PFSK-1 (cell line): ENCODE measurements around the gene DLG4. TPM values are rescaled to one million over a fixed set of nuclear protein-coding genes. Genes with fewer than 3 reads are reported as not detected.

Experiments used
- FOXP2 ChIP-seq: optimal IDR thresholded peaks from 2 replicates; pipeline ENCODE3; 2011; ENCODE audit warnings: borderline replicate concordance, control low read depth, inconsistent platforms; ENCODE audit not compliant: insufficient read depth; ENCODE audit errors: extremely low read length, extremely low read depth
- POLR2AphosphoS5 ChIP-seq: IDR thresholded peaks from 2 replicates; pipeline ENCODE4 v1.6.1; 2012; ENCODE audit warnings: low read depth, mild to moderate bottlenecking, control low read depth, low read length, moderate library complexity
- SIN3A ChIP-seq: IDR thresholded peaks from 2 replicates; pipeline ENCODE4 v1.6.1; 2012; ENCODE audit warnings: mild to moderate bottlenecking, low read length, moderate library complexity, borderline replicate concordance; ENCODE audit not compliant: insufficient read depth
- TAF1 ChIP-seq: IDR thresholded peaks from 2 replicates; pipeline ENCODE4 v1.6.1; 2012; ENCODE audit warnings: low read length, control low read depth, borderline replicate concordance; ENCODE audit not compliant: insufficient read depth
- polyA plus RNA-seq: library from polyadenylated mRNA; unstranded; fragments of >200 nt; gene quantifications from one replicate; pipeline ENCODE4 v1.2.1, GENCODE V29; 2012; ENCODE audit warnings: low read depth, missing spikeins; ENCODE audit not compliant: insufficient read length
- TF ChIP-seq, protein P1 (sequence below), 2 experiments: IDR thresholded peaks; 2 replicates each; pipeline versions ENCODE4 v1.6.1 to v1.8.0; 2011 to 2012; ENCODE audit warnings: low read depth in 2 of 2, low read length in 2 of 2, control low read depth in 1 of 2, inconsistent platforms in 1 of 2, mild to moderate bottlenecking in 1 of 2, moderate library complexity in 1 of 2; ENCODE audit not compliant: insufficient read depth in 1 of 2

DLG4 gene
- polyA plus RNA-seq, result 48.4 TPM

DNA sequence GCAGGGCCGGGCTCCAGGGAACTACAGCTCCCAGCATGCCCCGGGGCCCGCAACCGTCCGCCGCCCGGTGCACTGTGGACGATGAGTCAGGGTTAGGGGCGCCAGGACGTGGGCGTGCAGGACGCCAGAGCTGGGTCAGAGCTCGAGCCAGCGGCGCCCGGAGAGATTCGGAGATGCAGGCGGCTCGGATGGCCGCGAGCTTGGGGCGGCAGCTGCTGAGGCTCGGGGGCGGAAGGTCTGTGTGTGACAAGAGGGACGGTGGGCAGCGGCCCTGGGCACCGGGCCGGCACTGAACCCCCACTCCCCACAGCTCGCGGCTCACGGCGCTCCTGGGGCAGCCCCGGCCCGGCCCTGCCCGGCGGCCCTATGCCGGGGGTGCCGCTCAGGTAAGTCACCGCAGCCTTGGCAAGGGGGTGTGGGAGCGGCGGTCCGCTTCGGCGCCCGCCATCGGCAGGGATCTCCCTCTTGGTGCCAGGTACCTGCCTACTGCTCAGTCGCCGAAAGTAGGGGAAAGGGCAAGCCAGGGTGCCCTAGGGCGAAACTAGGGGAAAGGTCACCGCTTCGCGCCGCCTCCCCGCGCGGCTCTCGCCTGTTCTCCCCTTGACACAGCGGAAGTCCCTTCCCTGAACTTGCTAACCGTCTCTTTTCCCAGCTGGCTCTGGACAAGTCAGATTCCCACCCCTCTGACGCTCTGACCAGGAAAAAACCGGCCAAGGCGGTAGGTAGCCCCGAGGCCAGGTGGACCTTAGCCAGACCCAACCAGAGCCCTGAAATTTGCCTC lies at the start of gene DLG4, which contains the start of gene ACADVL:
TSS of gene DLG4 (minus strand) at position 25 of the 781 bp plus-strand sequence.
TSS of gene ACADVL (plus strand) at position 127 of the 781 bp plus-strand sequence. CDS start at position 174, 47 bp downstream.
- TF ChIP-seq SIN3A, result peak; percentile 78; the same call in 1 of the 2 replicates
- TF ChIP-seq, protein P1, sequence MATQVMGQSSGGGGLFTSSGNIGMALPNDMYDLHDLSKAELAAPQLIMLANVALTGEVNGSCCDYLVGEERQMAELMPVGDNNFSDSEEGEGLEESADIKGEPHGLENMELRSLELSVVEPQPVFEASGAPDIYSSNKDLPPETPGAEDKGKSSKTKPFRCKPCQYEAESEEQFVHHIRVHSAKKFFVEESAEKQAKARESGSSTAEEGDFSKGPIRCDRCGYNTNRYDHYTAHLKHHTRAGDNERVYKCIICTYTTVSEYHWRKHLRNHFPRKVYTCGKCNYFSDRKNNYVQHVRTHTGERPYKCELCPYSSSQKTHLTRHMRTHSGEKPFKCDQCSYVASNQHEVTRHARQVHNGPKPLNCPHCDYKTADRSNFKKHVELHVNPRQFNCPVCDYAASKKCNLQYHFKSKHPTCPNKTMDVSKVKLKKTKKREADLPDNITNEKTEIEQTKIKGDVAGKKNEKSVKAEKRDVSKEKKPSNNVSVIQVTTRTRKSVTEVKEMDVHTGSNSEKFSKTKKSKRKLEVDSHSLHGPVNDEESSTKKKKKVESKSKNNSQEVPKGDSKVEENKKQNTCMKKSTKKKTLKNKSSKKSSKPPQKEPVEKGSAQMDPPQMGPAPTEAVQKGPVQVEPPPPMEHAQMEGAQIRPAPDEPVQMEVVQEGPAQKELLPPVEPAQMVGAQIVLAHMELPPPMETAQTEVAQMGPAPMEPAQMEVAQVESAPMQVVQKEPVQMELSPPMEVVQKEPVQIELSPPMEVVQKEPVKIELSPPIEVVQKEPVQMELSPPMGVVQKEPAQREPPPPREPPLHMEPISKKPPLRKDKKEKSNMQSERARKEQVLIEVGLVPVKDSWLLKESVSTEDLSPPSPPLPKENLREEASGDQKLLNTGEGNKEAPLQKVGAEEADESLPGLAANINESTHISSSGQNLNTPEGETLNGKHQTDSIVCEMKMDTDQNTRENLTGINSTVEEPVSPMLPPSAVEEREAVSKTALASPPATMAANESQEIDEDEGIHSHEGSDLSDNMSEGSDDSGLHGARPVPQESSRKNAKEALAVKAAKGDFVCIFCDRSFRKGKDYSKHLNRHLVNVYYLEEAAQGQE (IDR thresholded peaks at IDR 0.05; ENCODE audit: insufficient read depth in 1 of 2, low read depth in 2 of 2, low read length in 2 of 2), result peak; percentile 31 to 32; a peak in 1 of 4 replicates
- TF ChIP-seq POLR2AphosphoS5, result peak; percentile 82
- TF ChIP-seq TAF1, result peak; percentile 59; the same call in 1 of the 2 replicates
- peak; percentile 72 for TF ChIP-seq FOXP2

DNA sequence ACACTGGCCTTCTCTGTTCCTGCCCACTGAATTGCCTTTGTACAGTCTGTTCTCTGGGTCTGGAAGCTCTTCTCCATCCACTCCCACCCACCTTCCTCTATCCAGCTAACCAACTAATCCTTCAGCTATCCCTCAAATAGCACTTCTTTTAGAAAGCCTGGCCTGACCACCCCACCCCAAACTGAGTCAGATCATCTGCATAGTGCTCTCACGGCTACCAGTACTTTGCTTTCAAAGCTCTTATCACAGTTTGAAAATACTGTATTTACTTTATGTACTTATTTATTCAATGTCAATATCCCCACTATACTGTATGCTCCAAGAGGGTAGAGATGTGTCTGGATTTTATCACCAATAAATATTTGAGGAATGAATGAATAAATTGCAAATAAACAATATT lies 47.1 kb upstream of the DLG4 start:
- TF ChIP-seq POLR2AphosphoS5, result no peak
- TF ChIP-seq SIN3A, result no peak
- TF ChIP-seq, protein P1 (IDR thresholded peaks at IDR 0.05; ENCODE audit: insufficient read depth in 1 of 2, low read depth in 2 of 2, low read length in 2 of 2), result no peak
- TF ChIP-seq TAF1, result no peak
- TF ChIP-seq FOXP2, result no peak

DNA sequence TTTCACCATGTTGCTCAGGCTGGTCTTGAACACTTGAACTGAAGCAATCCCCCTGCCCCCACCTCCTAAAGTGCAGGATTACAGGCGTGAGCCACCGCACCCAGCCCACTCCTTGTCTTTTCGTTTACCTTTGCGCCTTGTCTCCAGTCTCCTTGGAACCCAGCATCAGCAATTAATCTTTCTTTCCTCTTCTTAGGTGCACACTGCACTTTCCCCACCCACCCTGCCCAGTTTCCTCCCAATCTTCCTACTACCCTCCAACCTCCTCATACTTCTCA lies 44.1 kb upstream of the DLG4 start:
- TF ChIP-seq SIN3A (no peak), FOXP2 (peak; percentile 3)

DNA sequence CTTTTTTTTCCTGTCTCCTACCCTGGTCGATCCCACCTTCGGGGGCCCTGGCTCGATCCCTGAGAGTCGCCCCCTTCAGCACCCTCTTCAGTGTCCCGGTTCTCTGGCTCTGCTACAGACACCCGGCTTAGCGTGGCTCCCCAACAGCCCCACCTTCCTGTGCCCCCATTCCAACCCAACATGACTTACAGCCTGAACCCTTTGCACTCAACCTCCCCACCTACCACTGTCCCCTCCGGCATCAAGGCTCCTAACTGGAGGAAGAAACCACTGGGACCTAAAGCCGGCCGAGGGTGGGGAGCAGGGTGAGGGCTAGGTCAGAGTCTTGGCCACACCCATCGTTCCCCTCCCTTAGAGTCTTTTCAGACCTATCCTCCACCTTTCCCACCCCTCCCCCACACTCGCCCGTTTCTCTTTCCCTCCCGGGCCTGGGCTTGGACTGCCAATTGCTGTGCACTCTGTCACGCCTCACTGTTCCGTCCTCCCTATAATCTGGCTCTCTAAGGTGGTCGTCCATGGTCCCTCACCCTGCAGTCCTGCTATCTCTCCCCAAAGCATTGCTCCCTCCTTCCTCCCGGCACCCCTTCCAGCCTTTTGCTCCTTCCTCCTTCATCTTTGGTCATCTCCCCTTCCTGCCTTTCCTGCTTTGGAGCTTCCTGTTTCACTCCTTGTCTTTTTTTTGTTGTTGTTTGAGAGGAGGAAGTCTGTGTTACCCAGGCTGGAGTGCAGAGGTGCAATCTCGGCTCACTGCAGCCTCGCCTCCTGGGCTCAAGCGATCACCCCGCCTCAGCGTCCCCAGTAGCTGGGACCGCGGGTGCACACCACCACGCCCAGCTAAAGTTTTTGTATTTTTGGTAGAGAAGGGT lies 43.5 kb upstream of the DLG4 start:
- TF ChIP-seq, protein P1 (IDR thresholded peaks at IDR 0.05; ENCODE audit: insufficient read depth in 1 of 2, low read depth in 2 of 2, low read length in 2 of 2), result no peak
- 0 out of 2 replicates have a peak, but pooled peaks have one; percentile 60 for TF ChIP-seq SIN3A
- TF ChIP-seq POLR2AphosphoS5, result no peak; the same call in 1 of the 2 replicates
- peak; percentile 12 for TF ChIP-seq FOXP2
- TF ChIP-seq TAF1, result peak; percentile 44; the same call in 1 of the 2 replicates

DNA sequence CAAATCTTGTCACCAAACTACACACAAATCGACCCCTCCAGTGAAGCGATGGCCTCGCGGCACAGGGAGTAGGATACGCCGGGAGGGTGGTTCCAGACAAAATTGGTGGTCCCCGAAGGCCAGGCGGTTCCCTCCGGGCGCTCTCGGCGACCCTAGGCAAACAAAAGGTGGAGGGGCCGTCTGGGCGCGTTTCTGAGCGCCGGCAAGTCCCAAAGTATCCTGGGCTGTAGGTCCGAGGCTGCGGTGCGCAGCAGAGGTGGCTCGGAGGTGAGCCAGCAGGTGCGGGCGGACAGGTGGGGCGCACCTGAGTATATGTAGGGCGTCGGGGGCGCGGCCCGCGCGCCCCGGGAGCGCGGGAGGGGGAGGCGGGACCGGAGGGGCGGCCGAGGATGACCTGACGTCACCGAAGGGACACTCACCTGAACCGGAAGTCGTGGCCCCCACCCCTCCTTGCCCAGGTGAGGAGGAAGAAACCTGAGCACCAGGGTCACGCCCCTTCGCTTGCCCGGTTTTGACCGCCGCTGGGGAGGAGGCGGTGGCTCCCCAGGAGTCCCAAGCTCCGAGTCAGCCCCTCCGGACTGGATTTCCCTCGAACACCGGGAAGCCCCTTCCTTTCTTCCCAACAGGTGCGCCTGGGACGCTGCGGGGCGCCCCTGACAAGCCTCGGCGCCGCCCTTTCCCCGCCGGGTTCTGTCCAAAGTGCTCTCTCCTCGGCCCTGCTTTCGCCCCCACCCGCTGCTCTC lies 42.7 kb upstream of the DLG4 start, which contains the start of gene CLDN7:
TSS of gene CLDN7 (minus strand) at position 287 of the 743 bp plus-strand sequence. CDS start 435 bp downstream, outside the sequence.
- TF ChIP-seq, protein P1 (IDR thresholded peaks at IDR 0.05; ENCODE audit: insufficient read depth in 1 of 2, low read depth in 2 of 2, low read length in 2 of 2), result no peak
- TF ChIP-seq FOXP2, result no peak
